ENCODE measurements around the gene TBX15. TPM values are rescaled to one million over a fixed set of nuclear protein-coding genes. Genes with fewer than 3 reads are reported as not detected.

TBX15 gene
- total and polyA plus RNA-seq, 2 experiments from 2014 or later = 0.21 TPM; not detected in 1

DNA sequence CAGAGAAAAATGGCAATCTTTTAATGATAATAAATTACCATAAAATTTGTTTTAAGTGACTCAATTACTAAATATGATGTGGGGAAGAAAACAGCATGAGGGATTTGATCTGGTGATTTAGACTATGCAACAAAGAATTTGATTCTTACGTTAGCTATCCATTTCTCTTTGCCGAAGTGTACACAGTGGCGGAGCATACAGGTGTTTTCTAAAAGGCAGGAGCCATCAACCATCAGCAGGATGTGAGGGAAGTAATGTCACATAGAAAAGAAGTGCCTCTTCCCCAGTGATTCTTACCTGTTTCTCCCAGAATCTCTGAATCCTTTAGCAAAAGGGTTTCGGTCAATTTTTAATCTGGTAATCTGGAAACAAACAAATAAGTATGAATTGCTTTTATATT lies 74.3 kb downstream of the TBX15 start:
- H3K4me3 Mint-ChIP-seq = no peak overlapping the region
- no peaks in the 10 kb centered on the region; the same call in 1 of the 2 replicates for H3K9me2 ChIP-seq (ENCODE audit: insufficient read depth)
- no peaks in the 10 kb centered on the region for H3F3A ChIP-seq (replicated peaks; ENCODE audit: low read depth)
- no peak overlapping the region for H3K4me3 ChIP-seq
- no peaks in the 10 kb centered on the region for H3K36me3 ChIP-seq (ENCODE audit: insufficient read depth)
- no peak for ATAC-seq
- H3K4me1 ChIP-seq (ENCODE audit: insufficient read depth) = peaks cover 3% of the 10 kb centered on the region
- DNase-seq (ENCODE audit: low spot score) = no peak
- no peaks in the 10 kb centered on the region for H3K27me3 Mint-ChIP-seq (ENCODE audit: insufficient read depth, low read depth, poor library complexity)
- H3K4me1 Mint-ChIP-seq = peaks cover 4% of the 10 kb centered on the region; the same call in 2 of the 3 replicates
- no peak overlapping the region for H2AFZ ChIP-seq
- no peak overlapping the region for H3K27ac ChIP-seq (ENCODE audit: low read depth)
- no peak overlapping the region for H3K4me2 ChIP-seq
- H3K79me2 ChIP-seq (replicated peaks; ENCODE audit: insufficient read depth) = no peaks in the 10 kb centered on the region
- no peak for TF ChIP-seq JUNB (IDR thresholded peaks at IDR 0.05; ENCODE audit: unreplicated experiment)
- TF ChIP-seq, protein P1, sequence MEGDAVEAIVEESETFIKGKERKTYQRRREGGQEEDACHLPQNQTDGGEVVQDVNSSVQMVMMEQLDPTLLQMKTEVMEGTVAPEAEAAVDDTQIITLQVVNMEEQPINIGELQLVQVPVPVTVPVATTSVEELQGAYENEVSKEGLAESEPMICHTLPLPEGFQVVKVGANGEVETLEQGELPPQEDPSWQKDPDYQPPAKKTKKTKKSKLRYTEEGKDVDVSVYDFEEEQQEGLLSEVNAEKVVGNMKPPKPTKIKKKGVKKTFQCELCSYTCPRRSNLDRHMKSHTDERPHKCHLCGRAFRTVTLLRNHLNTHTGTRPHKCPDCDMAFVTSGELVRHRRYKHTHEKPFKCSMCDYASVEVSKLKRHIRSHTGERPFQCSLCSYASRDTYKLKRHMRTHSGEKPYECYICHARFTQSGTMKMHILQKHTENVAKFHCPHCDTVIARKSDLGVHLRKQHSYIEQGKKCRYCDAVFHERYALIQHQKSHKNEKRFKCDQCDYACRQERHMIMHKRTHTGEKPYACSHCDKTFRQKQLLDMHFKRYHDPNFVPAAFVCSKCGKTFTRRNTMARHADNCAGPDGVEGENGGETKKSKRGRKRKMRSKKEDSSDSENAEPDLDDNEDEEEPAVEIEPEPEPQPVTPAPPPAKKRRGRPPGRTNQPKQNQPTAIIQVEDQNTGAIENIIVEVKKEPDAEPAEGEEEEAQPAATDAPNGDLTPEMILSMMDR (conservative IDR thresholded peaks at IDR 0.05; ENCODE audit: low read depth in 2 of 2) = no peak
- no peak for TF ChIP-seq STAT1 (IDR thresholded peaks at IDR 0.05; ENCODE audit: unreplicated experiment)
- no peak for TF ChIP-seq CREB1 (CRISPR knock-in tag; IDR thresholded peaks at IDR 0.05; ENCODE audit: low read depth)
- TF ChIP-seq EZH2 (IDR thresholded peaks at IDR 0.05; ENCODE audit: low read depth, unreplicated experiment) = no peak
- no peak for TF ChIP-seq NANOG (IDR thresholded peaks at IDR 0.05; ENCODE audit: borderline replicate concordance)
- no peak for TF ChIP-seq ZNF114 (CRISPR knock-in tag; IDR thresholded peaks at IDR 0.05)
- no peak for TF ChIP-seq ZNF331 (CRISPR knock-in tag; IDR thresholded peaks at IDR 0.05; ENCODE audit: low read depth)
- TF ChIP-seq, protein P2, sequence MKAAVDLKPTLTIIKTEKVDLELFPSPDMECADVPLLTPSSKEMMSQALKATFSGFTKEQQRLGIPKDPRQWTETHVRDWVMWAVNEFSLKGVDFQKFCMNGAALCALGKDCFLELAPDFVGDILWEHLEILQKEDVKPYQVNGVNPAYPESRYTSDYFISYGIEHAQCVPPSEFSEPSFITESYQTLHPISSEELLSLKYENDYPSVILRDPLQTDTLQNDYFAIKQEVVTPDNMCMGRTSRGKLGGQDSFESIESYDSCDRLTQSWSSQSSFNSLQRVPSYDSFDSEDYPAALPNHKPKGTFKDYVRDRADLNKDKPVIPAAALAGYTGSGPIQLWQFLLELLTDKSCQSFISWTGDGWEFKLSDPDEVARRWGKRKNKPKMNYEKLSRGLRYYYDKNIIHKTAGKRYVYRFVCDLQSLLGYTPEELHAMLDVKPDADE (IDR thresholded peaks at IDR 0.05) = no peak
- no peak for TF ChIP-seq POLR2AphosphoS5 (IDR thresholded peaks at IDR 0.05; ENCODE audit: low read depth)
- no peak for TF ChIP-seq ZNF462 (CRISPR knock-in tag; IDR thresholded peaks at IDR 0.05)
- no peak for TF ChIP-seq EZH2phosphoT487 (IDR thresholded peaks at IDR 0.05; ENCODE audit: unreplicated experiment)
- TF ChIP-seq REST (IDR thresholded peaks at IDR 0.05; ENCODE audit: unreplicated experiment) = no peak
- no peaks in the 10 kb centered on the region for H3K9me3 Mint-ChIP-seq
- H4K20me1 ChIP-seq (replicated peaks; ENCODE audit: insufficient read depth) = no peaks in the 10 kb centered on the region
- no peak overlapping the region for H3K27ac Mint-ChIP-seq
- no peaks in the 10 kb centered on the region for H3K36me3 Mint-ChIP-seq (ENCODE audit: low read depth)
- no peaks in the 10 kb centered on the region for H3K27me3 ChIP-seq (ENCODE audit: insufficient read depth)

Measured in GM23338 (cell line).